Tibial artery (tissue), 4 donors: Measurements from ENCODE around the gene LPP.

Source experiments
- DNase-seq, 2 donors: peaks; one replicate each; pipeline ENCODE4 v3.0.0-alpha.2; 2019
- H3K27ac ChIP-seq, 2 donors: fragments of 200-600 bp; sonication (generic) in 1 of 2; 1 replicate in 1 of 2; 2 replicates in 1 of 2; pipeline ENCODE4 v1.5.1; 2018 to 2019; ENCODE audit warnings: mild to moderate bottlenecking in 1 of 2
- H3K27me3 ChIP-seq, 2 donors: fragments of 200-600 bp; sonication (generic) in 1 of 2; one replicate each; pipeline versions ENCODE4 v1.5.1 to v1.6.0; 2016 to 2019
- H3K36me3 ChIP-seq, 3 donors: fragments of 200-600 bp; sonication (generic) in 2 of 3; one replicate each; pipeline ENCODE4 v1.5.1; 2016 to 2019; ENCODE audit warnings: mild to moderate bottlenecking in 2 of 3
- H3K4me1 ChIP-seq, 4 donors: fragments of 200-600 bp; sonication (generic) in 2 of 4; 1 replicate in 3 of 4; 2 replicates in 1 of 4; pipeline ENCODE4 v1.5.1; 2016 to 2019
- H3K4me3 ChIP-seq, 2 donors: fragments of 200-600 bp; sonication (generic) in 1 of 2; 1 replicate in 1 of 2; 2 replicates in 1 of 2; pipeline ENCODE4 v1.5.1; 2018 to 2019; ENCODE audit warnings: mild to moderate bottlenecking in 2 of 2
- H3K9me3 ChIP-seq, 3 donors: fragments of 200-600 bp; sonication (generic) in 1 of 3; one replicate each; pipeline ENCODE4 v1.5.1; 2016 to 2019
- CTCF ChIP-seq, 2 experiments: fragments of 200-600 bp in 1 of 2; fragments of 450-650 bp in 1 of 2; IDR thresholded peaks; one replicate each; pipeline ENCODE4 v1.5.1; 2017 to 2019; ENCODE audit warnings: antibody characterized with exemption in 2 of 2, mild to moderate bottlenecking in 1 of 2, moderate library complexity in 1 of 2
- intact Hi-C: fragments of 100-400 bp; cut with DNase I; formaldehyde crosslinking; loops from one replicate; pipeline ENCODE4 v1.15.0; 2023; ENCODE audit warnings: low total_unique reads

LPP gene

GRCh38 chr3:188345223-188345622, 191.3 kb downstream of the LPP start:
- no peak for DNase-seq
- Histone ChIP-seq H3K27ac (peak overlapping the region in 1 of 2 donors; percentile 34), H3K27me3 (no peaks in the 10 kb centered on the region), H3K36me3 (no peaks in the 10 kb centered on the region), H3K9me3 (no peaks in the 10 kb centered on the region), H3K4me3 (no peak overlapping the region), H3K4me1 (peaks cover 0 to 98% (median 35%) of the 10 kb centered on the region in 4 donors)
- intact Hi-C loops: no loop called here
- no peak for TF ChIP-seq CTCF (IDR thresholded peaks at IDR 0.05)

GRCh38 chr3:188348435-188349244, 194.7 kb downstream of the LPP start:
- H3K4me3 ChIP-seq: no peak overlapping the region
- H3K4me1 ChIP-seq: peaks cover 0 to 99% (median 41%) of the 10 kb centered on the region in 4 donors
- no peaks in the 10 kb centered on the region for H3K9me3 ChIP-seq
- intact Hi-C loops: no loop called here
- no peaks in the 10 kb centered on the region for H3K27me3 ChIP-seq
- peak overlapping the region; percentile 56 to 68 for H3K27ac ChIP-seq
- H3K36me3 ChIP-seq: peaks cover 0 to 6% (median 0%) of the 10 kb centered on the region in 3 donors
- TF ChIP-seq CTCF (IDR thresholded peaks at IDR 0.05): no peak
- peak; percentile 77 to 78 for DNase-seq

GRCh38 chr3:188349351-188349901, 195.5 kb downstream of the LPP start:
- peaks cover 0 to 97% (median 41%) of the 10 kb centered on the region in 4 donors for H3K4me1 ChIP-seq
- intact Hi-C loops: no loop called here
- no peaks in the 10 kb centered on the region for H3K9me3 ChIP-seq
- no peak overlapping the region for H3K4me3 ChIP-seq
- no peaks in the 10 kb centered on the region for H3K27me3 ChIP-seq
- no peak for TF ChIP-seq CTCF (IDR thresholded peaks at IDR 0.05)
- H3K27ac ChIP-seq: peak overlapping the region; percentile 56 to 68
- H3K36me3 ChIP-seq: peaks cover 0 to 6% (median 0%) of the 10 kb centered on the region in 3 donors
- DNase-seq: no peak

GRCh38 chr3:188349933-188350332, 196.0 kb downstream of the LPP start:
- DNase-seq: no peak
- H3K27ac ChIP-seq: peak overlapping the region; percentile 56 to 68
- H3K36me3 ChIP-seq: peaks cover 0 to 6% (median 0%) of the 10 kb centered on the region in 3 donors
- H3K27me3 ChIP-seq: no peaks in the 10 kb centered on the region
- H3K4me3 ChIP-seq: no peak overlapping the region
- H3K9me3 ChIP-seq: no peaks in the 10 kb centered on the region
- intact Hi-C loops: no loop called here
- H3K4me1 ChIP-seq: peaks cover 0 to 96% (median 42%) of the 10 kb centered on the region in 4 donors
- no peak for TF ChIP-seq CTCF (IDR thresholded peaks at IDR 0.05)

- intact Hi-C loops: no loop called here
- Histone ChIP-seq H3K27me3 (no peaks in the 10 kb centered on the region), H3K9me3 (no peaks in the 10 kb centered on the region), H3K4me1 (peaks cover 0 to 95% (median 39%) of the 10 kb centered on the region in 4 donors), H3K4me3 (no peak overlapping the region), H3K36me3 (peaks cover 0 to 6% (median 0%) of the 10 kb centered on the region in 3 donors), H3K27ac (peak overlapping the region in 1 of 2 donors; percentile 68)
- TF ChIP-seq CTCF (IDR thresholded peaks at IDR 0.05): no peak
- no peak for DNase-seq
Observed at GRCh38 chr3:188350961-188351360, 197.0 kb downstream of the LPP start.
